GM23248 (cell line): Measurements from ENCODE around the gene PRKAR2A. TPM values are rescaled to one million over a fixed set of nuclear protein-coding genes. Genes with fewer than 3 reads are reported as not detected.

Experiments used
- DNase-seq: peaks from one replicate; pipeline ENCODE4 v3.0.0-alpha.2; 2015
- H2AFZ ChIP-seq: fragments of 200-600 bp; sonication (generic); 2 replicates; pipeline ENCODE4 v1.6.1; 2016; ENCODE audit warnings: antibody characterized with exemption
- H3F3A ChIP-seq: fragments of 200-600 bp; sonication (generic); 2 replicates; pipeline ENCODE4 v1.6.1; 2016; ENCODE audit warnings: mild to moderate bottlenecking, antibody characterized with exemption, mixed run types; ENCODE audit not compliant: insufficient read depth
- H3K27ac ChIP-seq: fragments of 200-600 bp; sonication (generic); 2 replicates; pipeline ENCODE4 v1.5.1; 2016; ENCODE audit warnings: mild to moderate bottlenecking
- H3K27me3 ChIP-seq: fragments of 200-600 bp; sonication (generic); replicated peaks from 2 replicates; pipeline ENCODE4 v1.6.1; 2016; ENCODE audit warnings: mild to moderate bottlenecking; ENCODE audit not compliant: insufficient read depth
- H3K36me3 ChIP-seq: fragments of 200-600 bp; sonication (generic); 2 replicates; pipeline ENCODE4 v1.6.1; 2016; ENCODE audit warnings: low read depth, mild to moderate bottlenecking
- H3K4me1 ChIP-seq: fragments of 200-600 bp; sonication (generic); 2 replicates; pipeline ENCODE4 v1.6.1; 2016; ENCODE audit warnings: mild to moderate bottlenecking; ENCODE audit not compliant: insufficient read depth
- H3K4me2 ChIP-seq: fragments of 200-600 bp; sonication (generic); one replicate; pipeline ENCODE4 v1.6.1; 2016; ENCODE audit warnings: mild to moderate bottlenecking; ENCODE audit not compliant: unreplicated experiment
- H3K4me3 ChIP-seq: fragments of 200-600 bp; sonication (generic); 2 replicates; pipeline ENCODE4 v1.5.1; 2016; ENCODE audit warnings: mild to moderate bottlenecking
- H3K79me2 ChIP-seq: fragments of 200-600 bp; sonication (generic); 2 replicates; pipeline ENCODE4 v1.6.1; 2016; ENCODE audit warnings: mild to moderate bottlenecking; ENCODE audit not compliant: insufficient read depth
- H3K9ac ChIP-seq: fragments of 200-600 bp; sonication (generic); 2 replicates; pipeline ENCODE4 v1.6.1; 2016; ENCODE audit warnings: mild to moderate bottlenecking
- H3K9me2 ChIP-seq: fragments of 200-600 bp; sonication (generic); 2 replicates; pipeline ENCODE4 v1.6.1; 2016; ENCODE audit warnings: mixed run types, mild to moderate bottlenecking, moderate library complexity; ENCODE audit not compliant: insufficient read depth
- H3K9me3 ChIP-seq: fragments of 200-600 bp; sonication (generic); one replicate; pipeline ENCODE4 v1.6.1; 2017; ENCODE audit warnings: low read depth
- H4K20me1 ChIP-seq: fragments of 200-600 bp; sonication (generic); 2 replicates; pipeline ENCODE4 v1.6.0; 2016; ENCODE audit not compliant: insufficient read depth
- EZH2 ChIP-seq: fragments of 200-600 bp; sonication (generic); IDR thresholded peaks from 2 replicates; pipeline ENCODE4 v1.6.1; 2018; ENCODE audit warnings: antibody characterized with exemption, mild to moderate bottlenecking; ENCODE audit not compliant: insufficient read depth, poor library complexity, severe bottlenecking
- EZH2phosphoT487 ChIP-seq: fragments of 200-600 bp; sonication (generic); IDR thresholded peaks from 2 replicates; pipeline ENCODE4 v1.6.1; 2018; ENCODE audit warnings: antibody characterized with exemption, moderate library complexity, mild to moderate bottlenecking, low read depth; ENCODE audit not compliant: insufficient read depth
- WGBS, 2 experiments: methylation state at CpG; one replicate each; pipeline ENCODE4 v1.1.6; 2015 to 2017; ENCODE audit warnings: low lambda C conversion rate in 2 of 2, low coverage in 1 of 2; ENCODE audit errors: missing lambda C conversion rate in 2 of 2; 5-methylcytosine and 5-hydroxymethylcytosine counted together
- in situ Hi-C: fragments of 300-500 bp; cut with MboI; formaldehyde crosslinking; loops from 2 replicates; pipeline ENCODE4 v1.15.0; 2020
- polyA plus RNA-seq: library from polyadenylated mRNA; unstranded; fragments of >200 nt; fragmentation: Nextera tagmentation; extraction: Ambion mirVana; gene quantifications from 2 replicates; pipeline ENCODE4 v1.2.1, GENCODE V29; 2016
- total RNA-seq: library from RNA; depleted of rRNA; stranded (reverse); fragments of >200 nt; shearing (Covaris generic); gene quantifications from 2 replicates; pipeline ENCODE4 v1.2.3, GENCODE V29; 2014

The PRKAR2A gene
- total and polyA plus RNA-seq, 2 experiments from 2014 or later: 11.8 to 26.8 TPM

- DNase-seq: peak; percentile 100
- WGBS, 2 experiments: 1 to 2% methylated on average over 36 to 38 of the region's 38 CpGs
Measured at GRCh38 chr3:48716982-48717746, 130.5 kb downstream of the PRKAR2A start, which contains the start of gene IP6K2. Gene IP6K2 (minus strand): TSS chr3:48717221. CDS start chr3:48695291, 21,930 bp downstream.

GRCh38 chr3:48716508-48716981 lies 131.1 kb downstream of the PRKAR2A start:
- Histone ChIP-seq H3K79me2 (peaks cover 55% of the 10 kb centered on the region), H3F3A (peaks cover 10% of the 10 kb centered on the region), H3K9me2 (no peaks in the 10 kb centered on the region), H3K9me3 (no peaks in the 10 kb centered on the region), H2AFZ (peak overlapping the region; percentile 71), H4K20me1 (no peaks in the 10 kb centered on the region), H3K9ac (peak overlapping the region; percentile 96), H3K4me1 (peaks cover 15% of the 10 kb centered on the region), H3K4me3 (peak overlapping the region; percentile 94), H3K4me2 (peak overlapping the region; percentile 83), H3K27me3 (no peaks in the 10 kb centered on the region), H3K27ac (peak overlapping the region; percentile 67), H3K36me3 (peaks cover 10% of the 10 kb centered on the region; the same call in 1 of the 2 replicates)
- TF ChIP-seq EZH2phosphoT487 (no peak), EZH2 (no peak)
- peak; percentile 44 for DNase-seq
- WGBS, 2 experiments: 1 to 2% methylated on average over 10 to 16 of the region's 16 CpGs
- in situ Hi-C loops: no loop called here

More at GRCh38 chr3:48716982-48717746, 130.5 kb downstream of the PRKAR2A start, which contains the start of gene IP6K2:
- H3K9ac ChIP-seq: peak within 1 kb of the TSS; percentile 96
- H3F3A ChIP-seq: peaks cover 7% of the 10 kb centered on the region
- TF ChIP-seq EZH2phosphoT487: no peak
- no peak for TF ChIP-seq EZH2
- H2AFZ ChIP-seq: peak within 1 kb of the TSS; percentile 81
- no peaks in the 10 kb centered on the region for H3K9me2 ChIP-seq
- H3K36me3 ChIP-seq: peaks cover 6% of the 10 kb centered on the region; the same call in 1 of the 2 replicates
- peak within 1 kb of the TSS; percentile 94 for H3K4me3 ChIP-seq
- peak within 1 kb of the TSS; percentile 83 for H3K4me2 ChIP-seq
- H3K9me3 ChIP-seq: no peaks in the 10 kb centered on the region
- no peaks in the 10 kb centered on the region for H3K27me3 ChIP-seq
- H4K20me1 ChIP-seq: no peaks in the 10 kb centered on the region
- in situ Hi-C loops: no loop called here
- H3K79me2 ChIP-seq: peaks cover 49% of the 10 kb centered on the region
- peaks cover 15% of the 10 kb centered on the region for H3K4me1 ChIP-seq
- peak within 1 kb of the TSS; percentile 67 for H3K27ac ChIP-seq

- peaks cover 15% of the 10 kb centered on the region for H3F3A ChIP-seq
- H3K4me2 ChIP-seq: peak overlapping the region; percentile 83
- H3K9me2 ChIP-seq: no peaks in the 10 kb centered on the region
- no peaks in the 10 kb centered on the region for H4K20me1 ChIP-seq
- H3K27ac ChIP-seq: peak overlapping the region; percentile 67
- no peaks in the 10 kb centered on the region for H3K9me3 ChIP-seq
- peaks cover 15% of the 10 kb centered on the region for H3K4me1 ChIP-seq
- H3K4me3 ChIP-seq: peak overlapping the region; percentile 94
- TF ChIP-seq EZH2phosphoT487: no peak
- no peak for TF ChIP-seq EZH2
- in situ Hi-C loops: no loop called here
- H3K9ac ChIP-seq: peak overlapping the region; percentile 96
- peak; percentile 88 for DNase-seq
- H3K27me3 ChIP-seq: no peaks in the 10 kb centered on the region
- H3K79me2 ChIP-seq: peaks cover 68% of the 10 kb centered on the region
- peaks cover 20% of the 10 kb centered on the region for H3K36me3 ChIP-seq
- H2AFZ ChIP-seq: no peak overlapping the region
Measured at GRCh38 chr3:48715174-48715800, 132.4 kb downstream of the PRKAR2A start.

- no peaks in the 10 kb centered on the region for H3K9me2 ChIP-seq
- H3K36me3 ChIP-seq: peaks cover 29% of the 10 kb centered on the region
- TF ChIP-seq EZH2phosphoT487 (no peak), EZH2 (no peak)
- DNase-seq: no peak
- H4K20me1 ChIP-seq: peaks cover 6% of the 10 kb centered on the region; the same call in 1 of the 2 replicates
- peaks cover 46% of the 10 kb centered on the region for H3F3A ChIP-seq
- H3K9ac ChIP-seq: no peak overlapping the region
- WGBS, 2 experiments: 96 to 98% methylated on average over 2 of the region's 2 CpGs
- H3K27ac ChIP-seq: no peak overlapping the region
- peaks cover 35% of the 10 kb centered on the region for H3K4me1 ChIP-seq
- H3K4me3 ChIP-seq: no peak overlapping the region
- H3K4me2 ChIP-seq: no peak overlapping the region
- no peaks in the 10 kb centered on the region for H3K9me3 ChIP-seq
- peaks cover 100% of the 10 kb centered on the region for H3K79me2 ChIP-seq
- in situ Hi-C loops: no loop called here
- H3K27me3 ChIP-seq: no peaks in the 10 kb centered on the region
- H2AFZ ChIP-seq: no peak overlapping the region
Measured at GRCh38 chr3:48711727-48712126, 135.9 kb downstream of the PRKAR2A start.
